ENCODE measurements around the gene EIF2B2. TPM values are rescaled to one million over a fixed set of nuclear protein-coding genes. Genes with fewer than 3 reads are reported as not detected.

The EIF2B2 gene
- total RNA-seq, 4 donors from 2014 or later = 23.3 to 58.0 (median 45.9) TPM

GRCh38 chr14:75059642-75060041, 56.9 kb downstream of the EIF2B2 start:
- no peak overlapping the region for H3K27ac ChIP-seq (replicated peaks in 1 of 4)
- intact Hi-C loops (cut with DNase I) = no loop called here
- no peaks in the 10 kb centered on the region for H3K9me3 ChIP-seq
- WGBS = 74% methylated on average over 2 of the region's 2 CpGs
- DNase-seq (ENCODE audit: extremely low spot score) = no peak
- TF ChIP-seq POLR2AphosphoS5 (IDR thresholded peaks at IDR 0.05) (no peak), EP300 (IDR thresholded peaks at IDR 0.05) (no peak), POLR2A (IDR thresholded peaks at IDR 0.05; ENCODE audit: low read depth) (no peak), CTCF (IDR thresholded peaks at IDR 0.05) (no peak)
- H3K4me3 ChIP-seq = no peak overlapping the region
- H3K27me3 ChIP-seq = no peaks in the 10 kb centered on the region
- H3K4me1 ChIP-seq = peaks cover 10 to 20% (median 16%) of the 10 kb centered on the region in 4 donors
- no peaks in the 10 kb centered on the region for H3K36me3 ChIP-seq

GRCh38 chr14:75060420-75060819, 57.7 kb downstream of the EIF2B2 start:
- H3K4me1 ChIP-seq = peaks cover 10 to 21% (median 16%) of the 10 kb centered on the region in 4 donors
- no peak overlapping the region for H3K4me3 ChIP-seq
- intact Hi-C loops (cut with DNase I) = no loop called here
- TF ChIP-seq CTCF (IDR thresholded peaks at IDR 0.05) = no peak
- no peak for TF ChIP-seq POLR2AphosphoS5 (IDR thresholded peaks at IDR 0.05)
- TF ChIP-seq POLR2A (IDR thresholded peaks at IDR 0.05; ENCODE audit: low read depth) = no peak
- no peak for TF ChIP-seq EP300 (IDR thresholded peaks at IDR 0.05)
- H3K27ac ChIP-seq (replicated peaks in 1 of 4) = no peak overlapping the region
- DNase-seq (ENCODE audit: extremely low spot score) = no peak
- no peaks in the 10 kb centered on the region for H3K36me3 ChIP-seq
- whole genome bisulfite sequencing = 50% methylated on average over 2 of the region's 2 CpGs
- no peaks in the 10 kb centered on the region for H3K9me3 ChIP-seq
- no peaks in the 10 kb centered on the region for H3K27me3 ChIP-seq

Small RNAs within 50 kb of the gene (small RNA-seq; reads per million reads assigned to genes)
- 0 reads per million in 3 donors for gene RNU6-689P

Other genes with a start within 250 kb of the EIF2B2 start
- 10 to 100 TPM; 31.0 to 47.2 (median 36.0) TPM for gene YLPM1, start 239.6 kb upstream of the EIF2B2 start, total RNA-seq
- gene PROX2, start 126.8 kb upstream of the EIF2B2 start, total RNA-seq = not detected
- 10 to 100 TPM; 72.7 to 96.2 (median 88.5) TPM for gene DLST, start 121.0 kb upstream of the EIF2B2 start, total RNA-seq
- gene RPS6KL1, start 79.7 kb upstream of the EIF2B2 start, total RNA-seq = 1 to 10 TPM; 5.3 to 9.7 (median 7.7) TPM
- gene PGF, start 47.3 kb upstream of the EIF2B2 start, total RNA-seq = 10 to 100 TPM; 16.7 to 69.6 (median 18.4) TPM
- 10 to 100 TPM; 24.5 to 40.7 (median 32.9) TPM for gene MLH3, start 48.5 kb downstream of the EIF2B2 start, total RNA-seq
- gene ACYP1, start 61.1 kb downstream of the EIF2B2 start, total RNA-seq = 10 to 100 TPM in 3 of 4 donors, 1 to 10 TPM in 1; 9.1 to 20.3 (median 16.9) TPM
- gene ZC2HC1C, start 66.7 kb downstream of the EIF2B2 start, total RNA-seq = 1 to 10 TPM; 4.3 to 7.1 (median 5.9) TPM
- 100 to 1,000 TPM in 1 of 4 donors, 10 to 100 TPM in 3; 52.3 to 111 (median 79.0) TPM for gene NEK9, start 124.1 kb downstream of the EIF2B2 start, total RNA-seq
- 100 to 1,000 TPM; 115 to 164 (median 129) TPM for gene TMED10, start 173.7 kb downstream of the EIF2B2 start, total RNA-seq